Activated CD8-positive, alpha-beta memory T cell treated with anti-CD3 and anti-CD28 coated beads for 1 hour (primary cell): ENCODE measurements around the gene IFNA16.
"Not testable (repeated sequence)": the region's sequence is repeated elsewhere in the genome, so short reads cannot be mapped to it uniquely, and the experiment has no call there.

Experiments used
- DNase-seq, 2 donors: peaks; one replicate each; pipeline ENCODE4 v3.0.0-alpha.2; 2020; ENCODE audit warnings: low read depth in 1 of 2; ENCODE audit errors: extremely low read depth in 1 of 2

Gene IFNA16

DNA sequence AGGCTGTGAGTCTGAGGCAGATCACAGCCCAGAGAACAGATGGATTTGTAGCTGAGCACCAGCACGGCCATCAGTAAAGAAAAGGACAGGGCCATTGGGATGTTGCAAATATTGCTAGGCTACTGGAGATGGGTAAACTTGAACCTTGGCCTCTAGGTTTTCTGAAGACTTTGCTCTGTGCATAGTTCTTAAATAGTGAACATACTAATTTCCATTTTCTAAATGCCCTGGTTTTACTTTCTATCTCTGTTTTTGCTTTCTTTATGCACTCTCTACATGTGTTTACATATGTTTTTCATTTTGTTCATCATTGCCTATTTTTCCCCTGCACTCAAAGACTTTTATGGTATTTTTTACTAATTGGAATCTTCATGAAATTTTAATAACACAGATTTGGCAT lies at the start of gene IFNA16:
Gene IFNA16 (minus strand): TSS at position 101 of the 400 bp plus-strand sequence. CDS start 6 bp downstream, at position 95.
- DNase-seq = not testable (repeated sequence)

DNA sequence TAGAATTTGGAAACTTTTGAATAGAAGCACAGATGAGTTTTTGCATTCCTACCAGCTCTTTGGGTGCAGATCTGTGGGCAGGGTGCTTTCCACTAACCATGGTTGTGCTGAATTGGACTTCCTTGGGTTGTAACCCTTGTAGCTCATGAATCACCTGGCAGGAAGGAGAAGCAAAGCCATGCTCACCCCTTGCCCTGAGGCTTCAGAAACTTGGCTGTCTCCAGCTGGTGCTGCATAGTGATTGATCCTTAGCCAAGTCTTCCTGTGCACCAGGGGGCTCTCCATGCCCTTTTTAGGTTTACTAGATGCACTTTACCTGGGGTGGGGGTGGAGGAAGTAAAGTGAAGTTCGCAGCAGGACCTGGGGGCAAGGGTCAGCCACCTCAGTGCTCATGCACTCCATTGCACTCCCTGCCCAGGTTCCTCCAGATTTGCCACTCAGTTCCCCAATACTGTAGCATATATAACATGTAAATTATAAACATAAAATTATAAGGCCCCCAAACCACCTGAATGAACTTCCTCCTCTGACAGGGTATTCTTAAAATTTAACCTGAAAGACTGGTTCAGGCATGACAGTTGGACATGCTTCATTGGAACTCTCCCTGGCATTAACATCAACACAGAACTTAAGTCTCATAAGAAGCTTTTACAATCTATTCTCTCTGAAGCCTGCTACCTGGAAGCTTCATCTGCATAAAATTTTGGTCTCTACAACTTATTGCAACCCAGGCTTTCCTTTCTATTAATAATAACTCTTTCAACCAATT lies 48.5 kb upstream of the IFNA16 start:
- DNase-seq = no peak

DNA sequence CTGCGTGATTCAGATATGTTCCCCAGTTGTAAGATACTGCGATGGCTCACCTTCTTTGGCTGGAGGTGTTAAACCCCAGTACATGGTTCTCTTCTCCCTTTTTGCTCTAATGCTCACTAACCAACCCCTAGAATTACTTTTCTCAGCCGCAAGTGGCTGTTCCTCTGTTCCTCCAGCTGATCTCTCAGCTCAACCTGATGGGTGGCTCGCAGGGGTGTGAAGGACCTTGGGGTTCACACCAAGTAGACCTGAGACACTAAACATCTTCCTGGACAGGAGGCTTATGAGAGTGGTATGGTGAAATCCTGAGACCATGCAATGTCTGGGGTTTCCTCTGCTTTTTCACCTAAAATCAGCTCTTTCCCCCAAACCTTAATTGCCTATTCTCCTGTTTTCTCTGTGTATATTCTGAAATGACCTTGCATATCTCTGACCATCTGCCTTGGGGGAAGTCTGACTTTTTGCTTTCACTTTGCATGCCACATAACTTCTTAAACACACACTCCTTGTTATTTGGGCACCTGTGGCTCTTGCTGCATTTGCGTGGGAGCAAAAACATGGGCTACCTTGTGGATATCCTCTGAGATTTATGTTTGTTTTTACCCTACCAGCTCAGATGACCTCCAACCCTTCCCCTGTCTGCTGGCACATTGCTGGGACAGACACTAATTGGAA lies 38.6 kb upstream of the IFNA16 start:
- no peak for DNase-seq

DNA sequence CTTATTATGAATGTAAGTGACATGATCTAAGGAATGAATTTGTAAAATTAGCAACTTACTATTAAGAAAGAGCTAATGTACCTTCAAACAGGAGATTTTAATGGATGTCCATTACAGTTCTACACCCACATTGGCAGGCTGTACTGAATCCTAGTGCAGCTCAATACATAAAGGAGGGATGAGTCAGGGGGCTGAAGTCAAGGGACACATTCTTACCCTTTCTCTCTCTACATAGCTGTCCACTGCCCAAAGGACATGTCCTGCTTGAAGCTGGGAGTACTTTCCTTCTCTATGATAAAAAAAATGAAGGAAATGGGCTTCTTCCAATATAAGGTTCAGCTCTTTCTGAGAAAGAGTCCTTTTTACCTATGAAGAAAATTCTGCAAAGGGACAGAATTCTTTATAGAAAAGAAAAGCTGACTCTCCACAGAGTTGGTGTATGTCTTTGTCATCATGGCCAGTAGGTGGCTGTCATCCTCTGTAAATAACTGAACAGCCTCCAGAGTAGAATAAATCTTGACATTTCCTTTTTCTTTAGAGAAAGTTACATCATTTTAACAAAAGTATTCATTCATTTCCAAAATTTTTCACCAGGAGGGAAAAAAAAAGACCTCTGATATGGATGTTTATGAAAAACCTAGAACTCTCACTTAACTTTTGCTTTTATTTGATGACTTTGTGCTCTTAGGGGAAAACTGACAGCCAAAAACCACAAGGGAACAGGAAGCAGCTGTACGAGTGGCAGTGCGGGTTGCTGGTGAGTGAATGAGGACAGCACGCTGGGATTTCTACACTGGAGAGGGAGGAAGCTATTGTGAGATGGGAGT lies 35.8 kb upstream of the IFNA16 start:
- DNase-seq = no peak

DNA sequence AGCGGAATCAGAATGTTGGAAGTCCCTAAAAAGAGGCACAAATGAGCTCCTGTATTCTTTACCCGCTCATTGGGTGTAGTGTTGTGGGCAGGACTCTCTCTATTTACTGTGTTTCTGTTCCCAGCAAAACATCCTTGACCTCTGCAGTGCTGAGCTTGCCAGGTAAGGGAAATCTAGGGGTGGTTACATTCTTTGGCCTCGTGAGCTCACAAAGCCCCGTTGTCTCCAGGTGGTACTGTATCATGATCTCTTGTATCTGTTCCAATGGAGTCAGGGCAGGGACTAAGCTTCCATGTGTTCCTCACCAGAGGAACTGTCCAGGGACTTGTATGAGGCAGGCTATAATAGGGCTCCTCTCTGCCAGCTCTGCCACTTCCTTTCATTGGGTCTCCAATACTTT lies 34.5 kb upstream of the IFNA16 start:
- DNase-seq = no peak

DNA sequence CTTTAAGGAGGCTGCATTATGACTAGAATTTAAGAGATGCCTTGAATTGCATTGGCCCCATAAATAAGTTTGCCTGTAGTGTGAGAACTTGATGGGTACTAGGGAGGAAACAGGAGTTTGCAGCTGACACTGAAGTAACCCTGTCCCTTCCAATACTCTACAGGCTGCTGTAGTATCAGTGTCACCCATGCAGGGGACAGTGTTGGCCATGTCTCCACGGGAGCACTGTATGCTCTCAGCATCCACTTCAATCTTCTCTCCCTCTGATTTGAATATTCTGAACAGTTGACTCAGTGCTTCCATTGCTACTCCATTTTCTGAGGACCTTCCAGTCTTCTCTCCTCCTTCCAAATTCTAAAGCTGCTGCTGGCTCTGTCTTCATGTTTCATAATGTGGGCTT lies 34.1 kb upstream of the IFNA16 start:
- DNase-seq = no peak

DNA sequence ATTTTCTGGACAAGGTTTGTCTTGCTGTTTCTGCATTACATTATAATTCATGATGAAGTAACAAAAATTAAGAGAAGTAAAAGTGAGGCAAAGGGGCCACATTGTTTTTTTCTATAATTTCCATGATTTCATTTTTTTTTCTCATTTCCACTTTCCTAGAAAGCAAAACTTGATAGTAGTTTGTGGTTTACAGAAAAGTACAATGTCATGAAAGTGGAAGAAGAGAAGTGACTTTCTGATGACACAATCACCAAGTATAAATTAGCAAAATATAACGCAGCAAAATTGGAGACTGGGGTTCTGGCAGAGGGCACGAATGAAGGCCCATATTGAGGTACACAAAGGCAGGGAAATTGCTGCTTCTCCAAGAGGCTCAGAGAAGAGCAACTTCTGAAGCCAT lies 27.7 kb upstream of the IFNA16 start:
- no peak for DNase-seq

DNA sequence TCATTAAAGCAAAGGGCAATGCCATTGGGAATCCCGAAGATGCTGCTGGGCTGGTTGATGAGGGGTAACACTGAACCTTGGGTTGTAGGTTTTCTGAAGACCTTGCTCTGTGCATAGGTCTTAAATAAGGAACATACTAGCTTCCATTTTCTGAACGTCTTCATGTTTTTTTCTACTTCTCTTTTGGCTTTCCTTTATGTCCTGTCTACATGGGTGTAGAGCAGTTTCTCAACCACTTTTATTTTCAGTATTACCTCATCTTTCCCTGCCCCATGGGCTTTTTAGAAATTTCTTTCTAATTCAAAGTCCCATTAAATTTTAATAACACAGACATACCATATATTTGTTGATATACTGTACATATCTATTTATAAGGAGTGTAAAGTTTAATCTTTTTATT lies 22.8 kb upstream of the IFNA16 start, which contains the start of gene IFNA14:
Gene IFNA14 (minus strand): TSS at position 95 of the 400 bp plus-strand sequence. CDS start 70 bp downstream, at position 25.
- DNase-seq = no peak

DNA sequence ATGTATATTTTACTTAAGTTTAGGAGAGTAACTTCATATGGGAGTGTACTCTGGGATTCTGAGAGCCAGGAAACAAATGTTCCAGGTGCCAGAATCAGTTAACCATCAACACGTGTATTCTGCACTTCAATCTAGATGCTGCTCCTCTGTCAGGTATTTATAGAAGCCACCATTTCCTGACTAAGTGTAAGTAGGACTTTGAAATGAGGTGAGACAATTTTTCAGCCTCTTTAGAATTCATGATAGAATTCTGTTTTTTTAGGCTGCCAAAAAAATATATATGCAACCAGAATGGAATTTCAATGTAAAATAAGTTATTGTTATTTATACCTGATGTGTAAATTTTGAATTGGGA lies 19.2 kb upstream of the IFNA16 start:
- not testable (repeated sequence) for DNase-seq

DNA sequence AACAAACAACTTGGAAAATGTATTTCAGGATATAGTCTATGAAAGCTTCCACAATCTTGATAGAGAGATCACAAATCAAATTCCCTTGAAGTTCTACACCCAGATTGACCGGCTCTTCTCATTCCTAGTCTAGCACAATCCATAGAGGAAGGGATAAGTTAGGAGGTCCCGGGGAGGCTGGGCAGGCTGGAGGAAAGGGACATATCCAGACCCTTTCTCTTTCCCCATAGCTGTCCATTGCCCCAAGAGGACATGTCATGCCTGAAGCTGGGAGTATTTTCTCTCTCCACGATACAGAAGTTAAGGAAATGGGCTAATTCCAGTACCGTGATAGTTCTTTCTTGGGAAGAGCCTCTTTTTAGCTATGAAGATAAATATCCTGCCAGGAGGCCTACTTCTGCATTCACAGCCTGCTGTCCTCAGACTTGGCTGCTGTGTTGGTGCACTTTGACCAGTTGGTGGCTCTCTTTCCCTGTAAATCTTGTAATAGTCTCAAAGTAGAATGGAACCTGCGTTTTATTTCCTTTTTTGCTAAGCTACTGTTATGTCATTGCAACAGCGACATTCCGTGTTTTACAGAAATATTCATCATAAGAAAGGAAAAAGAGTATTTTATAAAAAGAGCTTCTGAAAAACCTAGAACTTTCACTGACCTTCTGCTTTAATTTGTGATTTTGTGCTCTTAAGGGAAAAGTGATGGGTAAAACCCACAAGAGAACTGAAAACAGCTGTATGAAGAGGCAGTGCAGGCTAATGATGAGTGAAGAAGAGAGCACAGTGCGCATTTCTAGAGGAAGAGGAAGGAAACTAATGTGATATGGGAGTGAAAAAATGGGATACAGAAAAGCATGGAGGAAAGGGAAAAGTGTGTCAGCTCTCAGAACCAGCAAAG lies 18.6 kb upstream of the IFNA16 start:
- not testable (repeated sequence) for DNase-seq

DNA sequence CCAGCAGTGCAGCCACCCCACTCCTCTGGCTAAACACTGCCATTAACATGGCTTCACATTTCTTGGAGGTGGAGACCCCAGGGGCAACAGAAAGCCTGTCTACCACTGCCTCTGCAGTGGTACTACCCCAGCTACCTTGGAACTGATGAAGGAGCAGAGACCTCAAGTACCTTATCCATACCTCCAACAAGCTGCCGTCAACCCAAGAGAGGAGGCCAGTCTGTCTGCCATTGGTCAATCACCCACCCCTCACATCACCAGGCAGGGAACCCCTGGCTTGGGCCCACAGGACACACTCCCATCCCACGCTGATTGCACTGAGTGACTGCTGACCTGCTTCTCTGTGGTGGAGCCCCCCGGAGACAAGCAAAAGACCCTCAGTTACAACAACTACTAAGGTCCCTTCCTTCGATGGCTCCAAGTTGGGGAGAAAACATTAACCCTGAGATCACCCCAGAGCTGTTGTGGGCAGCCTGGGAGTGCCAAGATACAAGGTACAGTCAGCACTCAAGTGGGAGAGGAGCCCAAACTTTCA lies 17.1 kb upstream of the IFNA16 start:
- DNase-seq = no peak

DNA sequence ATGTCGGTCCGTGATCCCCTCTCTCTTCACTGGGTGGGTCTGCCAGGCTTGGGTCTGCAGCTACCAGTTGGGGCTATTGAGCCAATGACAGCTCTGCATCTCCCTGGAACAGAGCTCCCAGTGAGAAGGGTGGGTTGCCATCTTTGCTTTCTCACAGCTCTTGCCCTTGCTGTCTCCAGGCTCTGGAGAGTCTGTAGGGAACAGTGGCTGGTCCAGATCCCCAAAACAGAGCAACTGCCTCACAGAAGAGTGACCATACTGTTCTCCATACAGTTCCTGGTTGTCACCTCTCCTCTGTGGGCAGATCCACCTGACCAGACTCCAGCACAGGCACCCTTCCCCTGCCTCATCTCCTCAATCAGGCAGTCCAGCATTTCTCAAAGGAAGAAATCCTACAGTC lies 16.1 kb upstream of the IFNA16 start:
- no peak for DNase-seq

DNA sequence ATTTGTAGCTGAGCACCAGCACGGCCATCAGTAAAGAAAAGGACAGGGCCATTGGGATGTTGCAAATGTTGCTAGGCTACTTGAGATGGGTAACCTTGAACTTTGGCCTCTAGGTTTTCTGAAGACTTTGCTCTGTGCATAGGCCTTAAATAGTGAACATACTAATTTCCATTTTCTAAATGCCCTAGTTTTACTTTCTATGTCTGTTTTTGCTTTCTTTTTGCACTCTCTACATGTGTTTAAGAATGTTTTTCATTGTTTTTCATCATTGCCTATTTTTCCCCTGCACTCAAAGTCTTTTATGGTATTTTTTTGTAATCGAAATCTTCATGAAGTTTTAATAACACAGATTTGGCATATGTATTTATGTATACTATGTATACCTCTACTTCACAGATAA lies 11.0 kb upstream of the IFNA16 start, which contains the start of gene IFNA17:
Gene IFNA17 (minus strand): TSS at position 101 of the 400 bp plus-strand sequence. CDS start 49 bp downstream, at position 52.
- no peak for DNase-seq

DNA sequence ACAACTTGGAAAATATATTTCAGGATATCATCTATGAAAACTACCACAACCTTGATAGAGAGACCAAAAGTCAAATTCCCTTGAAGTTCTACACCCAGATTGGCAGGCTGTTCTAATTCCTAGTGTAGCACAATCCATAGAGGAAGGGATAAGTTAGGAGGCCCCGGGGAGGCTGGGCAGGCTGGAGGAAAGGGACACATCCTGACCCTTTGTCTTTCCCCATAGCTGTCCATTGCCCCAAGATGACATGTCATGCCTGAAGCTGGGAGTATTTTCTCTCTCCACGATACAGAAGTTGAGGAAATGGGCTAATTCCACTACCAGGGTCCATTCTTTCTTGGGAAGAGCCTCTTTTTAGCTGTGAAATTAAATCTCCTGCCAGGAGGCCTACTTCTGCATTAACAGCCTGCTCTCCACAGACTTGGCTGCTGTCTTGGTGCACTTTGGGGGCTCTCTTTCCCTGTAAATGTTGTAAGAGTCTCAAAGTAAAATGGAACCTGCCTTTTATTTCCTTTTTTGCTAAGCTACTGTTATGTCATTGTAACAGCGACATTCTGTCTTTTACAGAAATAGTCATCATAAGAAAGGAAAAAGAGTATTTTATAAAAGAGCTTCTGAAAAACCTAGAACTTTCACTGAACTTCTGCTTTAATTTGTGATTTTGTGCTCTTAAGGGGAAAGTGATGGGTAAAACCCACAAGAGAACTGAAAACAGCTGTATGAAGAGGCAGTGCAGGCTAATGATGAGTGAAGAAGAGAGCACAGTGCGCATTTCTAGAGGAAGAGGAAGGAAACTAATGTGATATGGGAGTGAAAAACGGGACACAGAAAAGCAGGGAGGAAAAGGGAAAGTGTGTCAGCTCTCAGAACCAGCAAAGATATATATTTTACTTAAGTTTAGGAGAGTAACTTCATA lies 3.4 kb downstream of the IFNA16 start:
- DNase-seq = not testable (repeated sequence)

DNA sequence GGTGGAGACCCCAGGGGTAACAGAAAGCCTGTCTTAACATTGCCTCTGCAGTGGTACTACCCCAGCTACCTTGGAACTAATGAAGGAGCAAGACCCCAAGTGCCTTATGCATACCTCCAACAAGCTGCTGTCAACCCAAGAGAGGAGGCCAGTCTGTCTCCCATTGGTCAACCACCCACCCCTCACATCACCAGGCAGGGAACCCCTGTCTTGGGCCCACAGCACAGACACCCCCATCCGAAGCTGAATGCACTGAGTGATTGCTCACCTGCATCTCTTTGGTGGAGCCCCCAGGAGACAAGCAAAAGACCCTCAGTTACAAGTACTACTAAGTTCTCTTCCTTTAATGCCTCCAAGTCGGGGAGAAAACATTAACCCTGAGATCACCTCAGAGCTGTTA lies 5.0 kb downstream of the IFNA16 start:
- not testable (repeated sequence) for DNase-seq

DNA sequence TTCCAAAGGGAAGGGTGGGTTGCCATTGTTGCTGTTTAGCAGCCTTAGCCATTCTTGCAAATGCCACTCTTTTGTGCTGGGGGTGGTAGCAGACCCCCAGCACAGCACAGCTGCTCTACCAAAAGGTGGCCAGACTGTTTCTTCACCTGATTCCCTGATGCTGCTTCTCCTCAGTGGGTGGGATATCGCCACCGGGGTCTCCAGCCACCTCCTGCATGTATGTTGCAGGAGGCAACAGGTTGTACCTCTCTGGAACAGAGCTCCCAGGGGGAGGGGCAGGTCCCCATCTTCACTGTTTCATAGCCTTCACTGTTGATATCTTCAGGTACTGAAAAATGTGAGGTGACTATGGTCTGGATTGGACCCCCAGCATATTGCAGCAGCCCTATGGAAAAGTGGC lies 6.3 kb downstream of the IFNA16 start:
- not testable (repeated sequence) for DNase-seq

DNA sequence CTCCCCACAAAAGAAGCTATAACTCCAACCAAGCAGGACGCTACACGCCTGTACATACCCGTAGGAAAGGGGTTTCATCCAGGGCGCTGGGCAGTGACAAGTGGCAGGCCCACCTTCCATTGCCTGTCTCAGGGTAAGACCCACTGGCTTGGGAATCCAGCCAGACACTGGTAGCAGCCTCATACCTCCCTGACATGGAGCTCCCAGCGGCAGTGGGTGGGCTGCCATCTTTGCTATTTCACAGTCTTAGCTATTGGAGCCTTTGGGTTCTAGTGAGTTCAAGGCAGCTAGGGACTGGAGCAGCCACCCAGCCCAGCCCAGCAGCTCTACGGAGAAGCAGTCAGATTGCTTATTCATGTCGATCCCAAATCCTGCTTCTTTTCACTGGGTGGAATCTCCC lies 6.8 kb downstream of the IFNA16 start:
- DNase-seq = no peak

DNA sequence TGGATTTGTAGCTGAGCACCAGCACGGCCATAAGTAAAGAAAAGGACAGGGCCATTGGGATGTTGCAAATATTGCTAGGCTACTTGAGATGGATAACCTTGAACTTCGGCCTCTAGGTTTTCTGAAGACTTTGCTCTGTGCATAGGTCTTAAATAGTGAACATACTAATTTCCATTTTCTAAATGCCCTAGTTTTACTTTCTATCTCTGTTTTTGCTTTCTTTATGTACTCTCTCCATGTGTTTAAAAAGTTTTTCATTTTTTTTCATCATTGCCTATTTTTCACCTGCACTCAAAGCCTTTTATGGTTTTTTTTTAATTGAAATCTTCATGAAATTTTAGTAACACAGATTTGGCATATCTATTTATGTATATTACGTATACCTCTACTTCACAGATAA lies 10.1 kb downstream of the IFNA16 start, which contains the start of gene IFNA10:
Gene IFNA10 (minus strand): TSS at position 101 of the 400 bp plus-strand sequence. CDS start 46 bp downstream, at position 55.
- not testable (repeated sequence) for DNase-seq

DNA sequence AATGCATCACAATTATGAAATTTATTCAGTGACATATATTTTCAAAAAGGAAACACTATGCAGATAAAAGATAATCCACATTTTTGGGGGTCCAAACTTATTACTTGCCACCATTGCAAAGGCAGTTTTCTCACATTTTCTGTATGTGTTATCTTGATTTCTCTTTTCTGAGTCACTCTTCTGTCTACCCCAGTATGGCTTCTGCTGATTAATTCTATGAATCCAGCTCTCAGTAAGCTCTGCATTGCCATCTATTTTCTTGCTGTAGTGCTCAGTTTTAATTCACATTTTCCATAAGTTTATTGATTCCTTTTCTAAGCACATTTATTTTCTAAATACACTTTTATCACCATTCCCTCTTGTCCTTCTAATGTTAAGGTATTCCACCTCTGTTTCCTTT lies 11.9 kb downstream of the IFNA16 start:
- no peak for DNase-seq
